ENCODE data around the gene CLN6.

GRCh38 chr15:68190048-68190447 lies 39.5 kb downstream of the CLN6 start:
- TF ChIP-seq CTCF (IDR thresholded peaks at IDR 0.05) (no peak), POLR2A (IDR thresholded peaks at IDR 0.05) (no peak)
